ENCODE results near the gene CHRM3. TPM values are rescaled to one million over a fixed set of nuclear protein-coding genes. Genes with fewer than 3 reads are reported as not detected.

The CHRM3 gene
- polyA plus RNA-seq, 1 donor (not counting 4 experiments of a cell fraction or from before 2014, with no cell fraction given): not detected

GRCh38 chr1:239428120-239428710 lies 41.8 kb downstream of the CHRM3 start:
- dilution Hi-C loops (cut with MboI; ENCODE audit: extremely low pct_ligation_motif_present, low sequenced_read_pairs): no loop called here
- Histone ChIP-seq H3K4me3 (ENCODE audit: control insufficient read depth in 2 of 3, extremely low read depth in 1 of 3, insufficient read depth in 2 of 3, low read depth in 1 of 3, low read length in 3 of 3) (no peak overlapping the region), H3K79me2 (ENCODE audit: control insufficient read depth, insufficient read depth, low read length) (no peaks in the 10 kb centered on the region), H3K9me1 (ENCODE audit: control insufficient read depth, extremely low read depth, insufficient read depth, low read length) (no peaks in the 10 kb centered on the region), H3K9me3 (ENCODE audit: control insufficient read depth, low read depth, low read length) (no peaks in the 10 kb centered on the region), H3K9ac (ENCODE audit: control insufficient read depth, extremely low read depth, insufficient read depth, low read length) (no peak overlapping the region), H3K27ac (ENCODE audit: control insufficient read depth, insufficient read depth, low read length) (no peak overlapping the region), H3K27me3 (ENCODE audit: control insufficient read depth, extremely low read depth, insufficient read depth, low read length) (no peaks in the 10 kb centered on the region), H3K4me1 (ENCODE audit: control insufficient read depth, extremely low read depth, insufficient read depth, low read length) (no peaks in the 10 kb centered on the region), H2AFZ (ENCODE audit: control insufficient read depth, low read length) (no peak overlapping the region), H4K20me1 (ENCODE audit: control insufficient read depth, extremely low read depth, insufficient read depth, low read length) (no peaks in the 10 kb centered on the region), H3K36me3 (ENCODE audit: control insufficient read depth in 2 of 2, extremely low read depth in 1 of 2, insufficient read depth in 2 of 2, low read length in 2 of 2) (no peaks in the 10 kb centered on the region), H3K4me2 (ENCODE audit: control insufficient read depth, extremely low read depth, insufficient read depth, low read depth, low read length) (no peak overlapping the region)
- DNase-seq (ENCODE audit: low read depth, low spot score) (no peak), FAIRE-seq (no peak)
- no peak for TF ChIP-seq EZH2 (IDR thresholded peaks at IDR 0.05; ENCODE audit: low read length)
- TF ChIP-seq CTCF (optimal IDR thresholded peaks at IDR 0.05 in 1 of 3, IDR thresholded peaks at IDR 0.05 in 1 of 3, conservative IDR thresholded peaks at IDR 0.05 in 1 of 3; ENCODE audit: extremely low read depth in 1 of 3, insufficient read depth in 2 of 3, low read length in 3 of 3): no peak

GRCh38 chr1:239429163-239429562 lies 42.8 kb downstream of the CHRM3 start:
- H3K79me2 ChIP-seq (ENCODE audit: control insufficient read depth, insufficient read depth, low read length): no peaks in the 10 kb centered on the region
- no peak overlapping the region for H2AFZ ChIP-seq (ENCODE audit: control insufficient read depth, low read length)
- H3K4me3 ChIP-seq (ENCODE audit: control insufficient read depth in 2 of 3, extremely low read depth in 1 of 3, insufficient read depth in 2 of 3, low read depth in 1 of 3, low read length in 3 of 3): no peak overlapping the region
- no peak overlapping the region for H3K9ac ChIP-seq (ENCODE audit: control insufficient read depth, extremely low read depth, insufficient read depth, low read length)
- TF ChIP-seq EZH2 (IDR thresholded peaks at IDR 0.05; ENCODE audit: low read length) (no peak), CTCF (optimal IDR thresholded peaks at IDR 0.05 in 1 of 3, IDR thresholded peaks at IDR 0.05 in 1 of 3, conservative IDR thresholded peaks at IDR 0.05 in 1 of 3; ENCODE audit: extremely low read depth in 1 of 3, insufficient read depth in 2 of 3, low read length in 3 of 3) (no peak)
- H3K27ac ChIP-seq (ENCODE audit: control insufficient read depth, insufficient read depth, low read length): no peak overlapping the region
- H3K4me1 ChIP-seq (ENCODE audit: control insufficient read depth, extremely low read depth, insufficient read depth, low read length): no peaks in the 10 kb centered on the region
- no peak overlapping the region for H3K4me2 ChIP-seq (ENCODE audit: control insufficient read depth, extremely low read depth, insufficient read depth, low read depth, low read length)
- no peaks in the 10 kb centered on the region for H4K20me1 ChIP-seq (ENCODE audit: control insufficient read depth, extremely low read depth, insufficient read depth, low read length)
- no peaks in the 10 kb centered on the region for H3K9me1 ChIP-seq (ENCODE audit: control insufficient read depth, extremely low read depth, insufficient read depth, low read length)
- no peaks in the 10 kb centered on the region for H3K9me3 ChIP-seq (ENCODE audit: control insufficient read depth, low read depth, low read length)
- H3K36me3 ChIP-seq (ENCODE audit: control insufficient read depth in 2 of 2, extremely low read depth in 1 of 2, insufficient read depth in 2 of 2, low read length in 2 of 2): no peaks in the 10 kb centered on the region
- DNase-seq (ENCODE audit: low read depth, low spot score) (no peak), FAIRE-seq (no peak)
- no peaks in the 10 kb centered on the region for H3K27me3 ChIP-seq (ENCODE audit: control insufficient read depth, extremely low read depth, insufficient read depth, low read length)
- dilution Hi-C loops (cut with MboI; ENCODE audit: extremely low pct_ligation_motif_present, low sequenced_read_pairs): no loop called here
